Liver (tissue), 9 donors: Measurements from ENCODE around the gene FARS2. TPM values are rescaled to one million over a fixed set of nuclear protein-coding genes. Genes with fewer than 3 reads are reported as not detected.

Experiments
- DNase-seq: peaks from one replicate; pipeline ENCODE4 v3.0.0-alpha.2; 2017; ENCODE audit warnings: low spot score
- H3K27ac ChIP-seq, 2 donors: one replicate each; pipeline ENCODE4 v1.7.0; 2013; ENCODE audit warnings: inconsistent platforms in 2 of 2, low read length in 2 of 2, control low read depth in 1 of 2, low read depth in 1 of 2, mild to moderate bottlenecking in 1 of 2
- H3K27me3 ChIP-seq, 4 donors: one replicate each; pipeline versions ENCODE4 v1.6.1 to v1.7.0; 2013; ENCODE audit warnings: low read length in 3 of 4, inconsistent platforms in 1 of 4, mild to moderate bottlenecking in 1 of 4, moderate library complexity in 1 of 4; ENCODE audit not compliant: control insufficient read depth in 4 of 4, insufficient read depth in 4 of 4
- H3K36me3 ChIP-seq, 4 donors: one replicate each; pipeline versions ENCODE4 v1.6.1 to v1.7.0; 2013; ENCODE audit warnings: low read length in 3 of 4, mild to moderate bottlenecking in 3 of 4, low read depth in 1 of 4, moderate library complexity in 1 of 4; ENCODE audit not compliant: control insufficient read depth in 4 of 4, insufficient read depth in 3 of 4
- H3K4me1 ChIP-seq, 4 donors: one replicate each; pipeline versions ENCODE4 v1.6.1 to v1.7.0; 2013; ENCODE audit warnings: low read length in 3 of 4, mild to moderate bottlenecking in 3 of 4, moderate library complexity in 1 of 4; ENCODE audit not compliant: control insufficient read depth in 4 of 4, insufficient read depth in 4 of 4
- H3K4me3 ChIP-seq, 3 donors: one replicate each; pipeline versions ENCODE4 v1.6.1 to v1.7.0; 2013; ENCODE audit warnings: low read length in 3 of 3, control low read depth in 1 of 3, low read depth in 1 of 3, mild to moderate bottlenecking in 1 of 3
- H3K9ac ChIP-seq, 2 donors: one replicate each; pipeline ENCODE4 v1.7.0; 2013; ENCODE audit warnings: low read length in 2 of 2, mild to moderate bottlenecking in 2 of 2, moderate library complexity in 2 of 2, control low read depth in 1 of 2, low read depth in 1 of 2
- H3K9me3 ChIP-seq, 4 donors: one replicate each; pipeline versions ENCODE4 v1.6.1 to v1.7.0; 2013; ENCODE audit warnings: low read length in 3 of 4; ENCODE audit not compliant: control insufficient read depth in 4 of 4
- ATF3 ChIP-seq: IDR thresholded peaks from 2 replicates; pipeline ENCODE4 v1.6.1; 2016; ENCODE audit warnings: antibody characterized with exemption
- CTCF ChIP-seq: fragments of 150-350 bp; IDR thresholded peaks from 2 replicates; pipeline ENCODE4 v1.5.1; 2017; ENCODE audit warnings: improper control_type of control experiment, low read depth, low read length; ENCODE audit not compliant: missing input control
- FOXA1 ChIP-seq: IDR thresholded peaks from 2 replicates; pipeline ENCODE4 v1.6.1; 2016; ENCODE audit warnings: antibody characterized with exemption
- HNF4A ChIP-seq, 2 donors: conservative IDR thresholded peaks; 2 replicates each; pipeline ENCODE4 v1.6.1; 2016; ENCODE audit warnings: antibody characterized with exemption in 2 of 2, mild to moderate bottlenecking in 2 of 2
- HNF4G ChIP-seq: IDR thresholded peaks from 2 replicates; pipeline ENCODE4 v1.6.1; 2016; ENCODE audit warnings: antibody characterized with exemption
- JUND ChIP-seq, 2 donors: IDR thresholded peaks; 2 replicates each; pipeline ENCODE4 v1.6.1; 2016; ENCODE audit warnings: antibody characterized with exemption in 2 of 2
- NR2F2 ChIP-seq: IDR thresholded peaks from 2 replicates; pipeline ENCODE4 v1.6.1; 2016; ENCODE audit warnings: antibody characterized with exemption
- RAD21 ChIP-seq, 2 donors: IDR thresholded peaks; 2 replicates each; pipeline ENCODE4 v1.6.1; 2016; ENCODE audit warnings: antibody characterized with exemption in 2 of 2, mild to moderate bottlenecking in 2 of 2
- REST ChIP-seq: IDR thresholded peaks from 2 replicates; pipeline ENCODE4 v1.6.1; 2016; ENCODE audit warnings: antibody characterized with exemption, mild to moderate bottlenecking
- RXRA ChIP-seq, 2 donors: IDR thresholded peaks; 2 replicates each; pipeline ENCODE4 v1.6.1; 2017 to 2018; ENCODE audit warnings: antibody characterized with exemption in 2 of 2, mild to moderate bottlenecking in 1 of 2
- TAF1 ChIP-seq: conservative IDR thresholded peaks from 2 replicates; pipeline ENCODE4 v1.6.1; 2016; ENCODE audit warnings: antibody characterized with exemption, mild to moderate bottlenecking
- YY1 ChIP-seq: IDR thresholded peaks from 2 replicates; pipeline ENCODE4 v1.6.1; 2016; ENCODE audit warnings: antibody characterized with exemption, mild to moderate bottlenecking
- ZBTB33 ChIP-seq: IDR thresholded peaks from 2 replicates; pipeline ENCODE4 v1.6.1; 2016; ENCODE audit warnings: antibody characterized with exemption
- WGBS: extraction: QIAGEN DNeasy Blood & Tissue Kit; methylation state at CpG from one replicate; pipeline ENCODE4 v1.1.7; 2013; 5-methylcytosine and 5-hydroxymethylcytosine counted together
- polyA plus RNA-seq, 2 donors: library from polyadenylated mRNA; stranded (reverse) in 1 of 2; unstranded in 1 of 2; fragments of 200-250 nt in 1 of 2; fragments of >200 nt in 1 of 2; fragmentation: Nextera tagmentation in 1 of 2; extraction: Ambion mirVana in 1 of 2; gene quantifications; one replicate each; pipeline versions ENCODE4 v1.2.1 to v1.2.3, GENCODE V29; 2013 to 2015
- total RNA-seq, 2 donors: library from RNA; depleted of rRNA; stranded (reverse); fragments of >200 nt; gene quantifications; one replicate each; pipeline ENCODE4 v1.2.3, GENCODE V29; 2014
- donor health status: healthy.
- donor health status: healthy.
- donor health status: healthy.
- donor health status: healthy.
- donor health status: healthy.

Gene FARS2
- total and polyA plus RNA-seq, 4 donors = 7.8 to 25.9 (median 11.2) TPM

GRCh38 chr6:5813625-5814027 is 552.3 kb downstream of the FARS2 start:
- no peak overlapping the region for H3K9ac ChIP-seq
- no peaks in the 10 kb centered on the region for H3K27me3 ChIP-seq
- WGBS = 71% methylated on average over 3 of the region's 3 CpGs
- no peaks in the 10 kb centered on the region for H3K4me1 ChIP-seq
- H3K4me3 ChIP-seq = no peak overlapping the region
- DNase-seq = no peak
- no peaks in the 10 kb centered on the region for H3K36me3 ChIP-seq
- H3K9me3 ChIP-seq = peaks cover 0 to 3% (median 0%) of the 10 kb centered on the region in 4 donors
- no peak for TF ChIP-seq RAD21 (IDR thresholded peaks at IDR 0.05)
- no peak overlapping the region for H3K27ac ChIP-seq

GRCh38 chr6:5814116-5814515 is 552.8 kb downstream of the FARS2 start:
- H3K4me1 ChIP-seq = no peaks in the 10 kb centered on the region
- 84% methylated on average over 5 of the region's 5 CpGs for WGBS
- TF ChIP-seq RXRA (IDR thresholded peaks at IDR 0.05) (no peak), NR2F2 (no peak), CTCF (no peak), JUND (IDR thresholded peaks at IDR 0.05) (no peak), HNF4A (conservative IDR thresholded peaks at IDR 0.05) (no peak)
- no peak for DNase-seq
- H3K9me3 ChIP-seq = peaks cover 0 to 3% (median 0%) of the 10 kb centered on the region in 4 donors
- H3K9ac ChIP-seq = no peak overlapping the region
- no peak overlapping the region for H3K27ac ChIP-seq
- no peak overlapping the region for H3K4me3 ChIP-seq
- H3K27me3 ChIP-seq = no peaks in the 10 kb centered on the region
- no peaks in the 10 kb centered on the region for H3K36me3 ChIP-seq

GRCh38 chr6:5814901-5815300 is 553.6 kb downstream of the FARS2 start:
- TF ChIP-seq HNF4G (no peak), RXRA (IDR thresholded peaks at IDR 0.05) (no peak), NR2F2 (no peak), TAF1 (no peak), YY1 (no peak), RAD21 (IDR thresholded peaks at IDR 0.05) (no peak), ZBTB33 (no peak), FOXA1 (no peak), REST (no peak), ATF3 (no peak)
- Histone ChIP-seq H3K9ac (no peak overlapping the region), H3K9me3 (peaks cover 0 to 3% (median 0%) of the 10 kb centered on the region in 4 donors), H3K4me1 (no peaks in the 10 kb centered on the region), H3K27me3 (no peaks in the 10 kb centered on the region), H3K4me3 (no peak overlapping the region), H3K27ac (no peak overlapping the region), H3K36me3 (no peaks in the 10 kb centered on the region)
- DNase-seq = no peak
- WGBS = 80% methylated on average over 9 of the region's 9 CpGs
